Measurements from ENCODE around the gene BTNL2.
"Not testable (repeated sequence)": the region's sequence is repeated elsewhere in the genome, so short reads cannot be mapped to it uniquely, and the experiment has no call there.

Gene BTNL2

DNA sequence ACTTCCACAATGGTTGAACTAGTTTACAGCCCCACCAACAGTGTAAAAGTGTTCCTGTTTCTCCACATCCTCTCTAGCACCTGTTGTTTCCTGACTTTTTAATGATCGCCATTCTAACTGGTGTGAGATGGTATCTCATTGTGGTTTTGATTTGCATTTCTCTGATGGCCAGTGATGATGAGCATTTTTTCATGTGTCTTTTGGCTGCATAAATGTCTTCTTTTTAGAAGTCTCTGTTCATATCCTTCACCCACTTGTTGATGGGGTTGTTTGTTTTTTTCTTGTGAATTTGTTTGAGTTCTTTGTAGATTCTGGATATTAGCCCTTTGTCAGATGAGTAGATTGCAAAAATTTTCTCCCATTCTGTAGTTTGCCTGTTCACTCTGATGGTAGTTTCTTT lies 47.8 kb downstream of the BTNL2 start:
- DNase-seq = not testable (repeated sequence)

DNA sequence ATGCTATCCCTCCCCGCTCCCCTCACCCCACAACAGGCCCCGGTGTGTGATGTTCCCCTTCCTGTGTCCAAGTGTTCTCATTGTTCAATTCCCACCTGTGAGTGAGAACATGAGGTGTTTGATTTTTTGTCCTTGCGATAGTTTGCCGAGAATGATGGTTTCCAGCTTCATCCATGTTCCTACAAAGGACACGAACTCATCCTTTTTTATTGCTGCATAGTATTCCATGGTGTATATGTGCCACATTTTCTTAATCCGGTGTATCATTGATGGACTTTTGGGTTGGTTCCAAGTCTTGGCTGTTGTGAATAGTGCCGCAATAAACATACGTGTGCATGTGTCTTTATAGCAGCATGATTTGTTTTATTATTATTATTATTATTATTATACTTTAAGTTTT lies 48.4 kb downstream of the BTNL2 start:
- not testable (repeated sequence) for DNase-seq

DNA sequence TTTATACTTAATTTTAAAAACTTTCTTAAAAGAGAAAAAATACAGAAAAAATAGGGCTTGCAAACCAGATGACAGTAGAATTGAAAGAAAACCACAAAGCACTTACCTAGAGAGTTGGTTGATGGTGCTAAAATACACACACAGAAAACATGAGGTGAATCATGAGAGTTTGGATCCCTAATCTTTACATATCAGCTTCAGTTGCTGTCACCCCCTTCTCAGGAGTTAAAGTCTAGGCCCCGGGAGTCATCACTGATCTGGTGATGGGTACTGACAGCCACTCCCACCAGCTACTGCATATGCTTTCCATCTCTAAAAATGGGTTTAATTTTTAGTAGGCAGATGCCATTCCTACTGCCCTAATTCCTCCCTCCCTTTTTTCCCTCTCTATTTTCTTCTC lies 52.0 kb downstream of the BTNL2 start:
- no peak for DNase-seq

DNA sequence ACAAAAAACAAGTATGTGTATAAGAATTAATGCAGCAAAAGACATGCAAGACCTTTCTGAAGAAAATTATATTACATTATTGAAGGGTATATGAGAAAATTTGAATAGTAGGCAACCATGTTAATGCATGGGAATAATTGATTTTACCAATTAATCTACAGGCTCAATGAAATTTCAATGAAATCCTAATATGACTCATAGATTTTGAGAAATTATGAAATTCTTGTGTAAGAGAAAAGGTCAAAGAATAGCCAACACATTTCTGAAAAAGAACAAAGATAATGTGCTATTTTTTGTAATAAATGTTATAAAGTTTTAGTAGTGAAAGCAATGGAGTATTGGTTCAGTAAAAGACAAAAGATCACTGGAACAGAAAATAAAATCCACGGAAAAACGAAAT lies 53.6 kb downstream of the BTNL2 start:
- no peak for DNase-seq
